Endothelial cell of umbilical vein (primary cell): Measurements from ENCODE around the gene ACAD11. TPM values are rescaled to one million over a fixed set of nuclear protein-coding genes. Genes with fewer than 3 reads are reported as not detected.
A peak's percentile ranks its signal among the peaks of the same experiment; 100 is the strongest.
"Not testable (repeated sequence)": the region's sequence is repeated elsewhere in the genome, so short reads cannot be mapped to it uniquely, and the experiment has no call there.

Experiments used
- BruUV-seq: library from RNA; stranded (reverse); fragments of 400-500 nt; replicated peaks from 2 replicates; lab custom pipeline; 2021; lab: Mats Ljungman, UMichigan
- CTCF ChIA-PET: fragments of 300-600, 350-600 bp; sonication (Branson Sonifier 250); formaldehyde crosslinking; loops from one replicate; lab custom pipeline; 2021; ENCODE audit warnings: antibody characterized with exemption, inconsistent platforms; lab: Charles Lee
- POLR2A ChIA-PET: fragments of 300-600, 350-600 bp; sonication (Branson Sonifier 250); formaldehyde crosslinking; loops from one replicate; lab custom pipeline; 2021; ENCODE audit warnings: antibody characterized with exemption, inconsistent platforms; lab: Charles Lee
- DNase-seq: peaks from one replicate; pipeline ENCODE4 v3.0.0-alpha.2; 2011; ENCODE audit warnings: low read depth, low spot score
- FAIRE-seq: peaks from 2 replicates; lab custom pipeline; 2011; peaks lifted over from hg19 to GRCh38; lab: Jason Lieb, UNC
- H2AFZ ChIP-seq: 2 replicates; pipeline ENCODE4 v1.6.0; 2012; ENCODE audit warnings: low read depth, low read length, control low read depth, inconsistent platforms
- H3K27ac ChIP-seq: 2 replicates; pipeline ENCODE4 v1.5.1; 2011; ENCODE audit warnings: low read depth, mild to moderate bottlenecking, control low read depth, low read length, moderate library complexity; ENCODE audit not compliant: insufficient read depth
- H3K27me3 ChIP-seq, 2 experiments: 2 replicates each; pipeline versions ENCODE4 v1.6.0 to v1.6.1; 2011; ENCODE audit warnings: low read length in 2 of 2, mixed read lengths in 1 of 2; ENCODE audit not compliant: control insufficient read depth in 2 of 2, insufficient read depth in 2 of 2
- H3K36me3 ChIP-seq, 2 experiments: 2 replicates in 1 of 2; 3 replicates in 1 of 2; pipeline ENCODE4 v1.5.1; 2011; ENCODE audit warnings: low read length in 2 of 2, mild to moderate bottlenecking in 1 of 2, moderate library complexity in 1 of 2; ENCODE audit not compliant: control insufficient read depth in 2 of 2, insufficient read depth in 2 of 2; ENCODE audit errors: extremely low read depth in 1 of 2
- H3K4me1 ChIP-seq: 3 replicates; pipeline ENCODE4 v1.5.1; 2011; ENCODE audit warnings: mild to moderate bottlenecking, low read length; ENCODE audit not compliant: control insufficient read depth, insufficient read depth; ENCODE audit errors: extremely low read depth
- H3K4me2 ChIP-seq: 2 replicates; pipeline ENCODE4 v1.6.1; 2011; ENCODE audit warnings: low read length, control low read depth, mixed read lengths; ENCODE audit not compliant: insufficient read depth
- H3K4me3 ChIP-seq, 3 experiments: fragments of 200-600 bp in 1 of 3; sonication (generic), shearing (Covaris generic) in 1 of 3; replicated peaks in 1 of 3; 2 replicates each; pipeline ENCODE4 v1.5.1; 2011 to 2016; ENCODE audit warnings: control low read depth in 3 of 3, low read length in 3 of 3, mild to moderate bottlenecking in 2 of 3, inconsistent platforms in 1 of 3, low read depth in 1 of 3, moderate library complexity in 1 of 3; ENCODE audit not compliant: insufficient read depth in 1 of 3
- H3K79me2 ChIP-seq: 2 replicates; pipeline ENCODE4 v1.6.0; 2012; ENCODE audit warnings: low read length, inconsistent platforms; ENCODE audit not compliant: control insufficient read depth, insufficient read depth
- H3K9ac ChIP-seq: replicated peaks from 2 replicates; pipeline ENCODE3; 2011; ENCODE audit warnings: low read length, control low read depth; ENCODE audit not compliant: insufficient read depth; ENCODE audit errors: extremely low read depth
- H3K9me1 ChIP-seq: replicated peaks from 3 replicates; pipeline ENCODE4 v1.6.0; 2011; ENCODE audit warnings: mild to moderate bottlenecking, low read length; ENCODE audit not compliant: control insufficient read depth, insufficient read depth; ENCODE audit errors: extremely low read depth
- H3K9me3 ChIP-seq: replicated peaks from 2 replicates; pipeline ENCODE4 v1.5.1; 2012; ENCODE audit warnings: low read length, inconsistent platforms; ENCODE audit not compliant: control insufficient read depth, insufficient read depth
- H4K20me1 ChIP-seq: replicated peaks from 2 replicates; pipeline ENCODE3; 2011; ENCODE audit warnings: mild to moderate bottlenecking, low read length; ENCODE audit not compliant: control insufficient read depth, insufficient read depth; ENCODE audit errors: extremely low read depth
- GATA2 ChIP-seq: IDR thresholded peaks from 2 replicates; pipeline ENCODE4 v1.7.0; 2011; ENCODE audit warnings: low read depth, mild to moderate bottlenecking, moderate library complexity, mixed read lengths, low read length; ENCODE audit not compliant: insufficient read length, insufficient read depth
- dilution Hi-C: fragments of 300-500 bp; cut with MboI; formaldehyde crosslinking; loops from one replicate; pipeline ENCODE4 v1.15.0; 2019; ENCODE audit warnings: low sequenced_read_pairs; ENCODE audit not compliant: extremely low pct_ligation_motif_present
- intact Hi-C: fragments of 100-400 bp; cut with micrococcal nuclease; formaldehyde crosslinking; loops from one replicate; pipeline ENCODE4 v1.10.0; 2022
- polyA plus RNA-seq, 4 experiments: library from polyadenylated mRNA; depleted of rRNA in 3 of 4; stranded (reverse) in 3 of 4; unstranded in 1 of 4; fragments of >200 nt; gene quantifications; 2 replicates each; pipeline versions ENCODE4 v1.2.1 to v1.2.3, GENCODE V29; 2011 to 2012; ENCODE audit warnings: missing spikeins in 1 of 4
- total RNA-seq: library from RNA; stranded (reverse); gene quantifications from 2 replicates; pipeline ENCODE4 v1.2.3, GENCODE V29; 2021
- TF ChIP-seq, protein P1 (sequence below), 2 donors: IDR thresholded peaks; 1 replicate in 1 of 2; 2 replicates in 1 of 2; pipeline ENCODE4 v1.5.1; 2011; ENCODE audit warnings: low read length in 2 of 2, mild to moderate bottlenecking in 2 of 2, moderate library complexity in 2 of 2, control low read depth in 1 of 2, inconsistent platforms in 1 of 2, low read depth in 1 of 2; ENCODE audit not compliant: insufficient read depth in 1 of 2; ENCODE audit errors: extremely low read depth in 1 of 2

ACAD11 gene
- total and polyA plus RNA-seq, 2 donors (not counting 3 experiments of a cell fraction or from before 2014, with no cell fraction given), result 9.6 to 17.9 TPM

DNA sequence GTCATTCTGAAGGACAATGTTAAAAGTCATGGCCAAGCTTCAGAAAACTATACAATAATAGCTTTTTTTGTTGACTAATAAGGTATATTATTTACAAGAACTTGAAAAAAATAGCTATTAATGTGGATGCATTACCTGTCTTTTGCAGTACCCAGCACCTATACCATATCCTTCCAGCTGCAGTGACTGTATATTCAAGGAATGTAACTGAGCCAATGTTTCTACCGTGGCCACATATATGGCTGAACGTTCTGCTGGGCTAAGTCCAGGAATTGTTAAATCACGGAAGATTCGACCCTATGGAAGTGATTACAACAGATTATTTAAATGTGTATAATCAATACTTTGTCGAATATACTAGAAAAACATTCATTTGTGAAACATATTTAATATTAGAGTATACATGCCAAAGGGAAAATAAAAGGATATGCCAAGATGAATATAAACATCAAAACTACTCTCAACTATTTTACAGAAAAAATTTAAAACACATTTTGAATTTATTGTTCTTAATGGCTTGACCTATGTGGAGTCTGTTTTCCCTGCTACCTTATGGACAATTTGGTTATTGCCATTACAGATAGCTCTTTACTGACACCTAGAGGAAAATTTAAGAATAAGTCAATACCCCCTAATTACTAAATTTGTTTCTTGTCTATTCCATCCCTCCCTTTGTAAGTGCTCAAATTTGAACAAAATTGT lies 17.6 kb downstream of the ACAD11 start:
- no peaks in the 10 kb centered on the region for H3K36me3 ChIP-seq
- no peaks in the 10 kb centered on the region for H3K9me1 ChIP-seq
- DNase-seq (peak; percentile 72), FAIRE-seq (peak; percentile 73)
- H3K27ac ChIP-seq, result no peak overlapping the region
- intact Hi-C loops, result loop anchor here (1.0 to 2.0 kb wide), 3 partner anchors 47 to 289 kb away; no protein-coding TSS in a partner anchor
- POLR2A ChIA-PET, result no interaction called here
- no peak overlapping the region for H3K4me3 ChIP-seq
- H3K27me3 ChIP-seq, result no peaks in the 10 kb centered on the region
- H4K20me1 ChIP-seq, result no peaks in the 10 kb centered on the region
- no peak overlapping the region for H3K9ac ChIP-seq
- no peaks in the 10 kb centered on the region for H3K79me2 ChIP-seq
- CTCF ChIA-PET, result interaction anchor here (0.6 to 6.8 kb wide), 31 partner anchors 11 to 288 kb away, joined by 3 to 423 read pairs (median 8); partner anchors contain the start of genes ACAD11, ACKR4 and UBA5
- TF ChIP-seq GATA2, result no peak
- TF ChIP-seq, protein P1, sequence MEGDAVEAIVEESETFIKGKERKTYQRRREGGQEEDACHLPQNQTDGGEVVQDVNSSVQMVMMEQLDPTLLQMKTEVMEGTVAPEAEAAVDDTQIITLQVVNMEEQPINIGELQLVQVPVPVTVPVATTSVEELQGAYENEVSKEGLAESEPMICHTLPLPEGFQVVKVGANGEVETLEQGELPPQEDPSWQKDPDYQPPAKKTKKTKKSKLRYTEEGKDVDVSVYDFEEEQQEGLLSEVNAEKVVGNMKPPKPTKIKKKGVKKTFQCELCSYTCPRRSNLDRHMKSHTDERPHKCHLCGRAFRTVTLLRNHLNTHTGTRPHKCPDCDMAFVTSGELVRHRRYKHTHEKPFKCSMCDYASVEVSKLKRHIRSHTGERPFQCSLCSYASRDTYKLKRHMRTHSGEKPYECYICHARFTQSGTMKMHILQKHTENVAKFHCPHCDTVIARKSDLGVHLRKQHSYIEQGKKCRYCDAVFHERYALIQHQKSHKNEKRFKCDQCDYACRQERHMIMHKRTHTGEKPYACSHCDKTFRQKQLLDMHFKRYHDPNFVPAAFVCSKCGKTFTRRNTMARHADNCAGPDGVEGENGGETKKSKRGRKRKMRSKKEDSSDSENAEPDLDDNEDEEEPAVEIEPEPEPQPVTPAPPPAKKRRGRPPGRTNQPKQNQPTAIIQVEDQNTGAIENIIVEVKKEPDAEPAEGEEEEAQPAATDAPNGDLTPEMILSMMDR (IDR thresholded peaks at IDR 0.05; ENCODE audit: extremely low read depth in 1 of 2, insufficient read depth in 1 of 2, low read depth in 1 of 2, low read length in 2 of 2), result peak; percentile 37 to 45
- no TSS peak for BruUV-seq
- H3K9me3 ChIP-seq, result no peaks in the 10 kb centered on the region
- no peak overlapping the region for H3K4me2 ChIP-seq
- dilution Hi-C loops, result loop anchor here (25.0 kb wide), 1 partner anchor 105 kb away; no protein-coding TSS in a partner anchor
- H2AFZ ChIP-seq, result no peak overlapping the region
- peaks cover 29% of the 10 kb centered on the region for H3K4me1 ChIP-seq

DNA sequence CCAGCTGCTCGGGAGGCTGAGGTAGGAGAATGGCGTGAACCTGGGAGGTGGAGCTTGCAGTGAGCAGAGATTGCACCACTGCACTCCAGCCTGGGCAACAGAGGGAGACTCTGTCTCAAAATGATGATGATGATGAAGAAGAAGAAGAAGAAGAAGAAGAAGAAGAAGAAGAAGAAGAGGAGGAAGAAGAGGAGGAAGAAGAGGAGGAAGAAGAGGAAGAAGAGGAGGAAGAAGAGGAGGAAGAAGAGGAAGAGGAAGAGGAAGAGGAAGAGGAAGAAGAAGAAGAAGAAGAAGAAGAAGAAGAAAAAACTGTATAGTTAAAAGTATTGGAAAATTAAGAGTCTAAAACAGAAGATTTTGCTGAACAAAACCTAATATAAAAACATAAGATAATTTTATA lies 18.2 kb downstream of the ACAD11 start:
- H4K20me1 ChIP-seq, BruUV-seq, H3K27me3 ChIP-seq, POLR2A ChIA-PET, H3K4me3 ChIP-seq, H3K79me2 ChIP-seq, H3K9me1 ChIP-seq, DNase-seq, H3K9me3 ChIP-seq, FAIRE-seq, H3K36me3 ChIP-seq, H3K9ac ChIP-seq, H3K4me2 ChIP-seq, H3K27ac ChIP-seq, H2AFZ ChIP-seq, intact Hi-C loops: not testable (repeated sequence)
- dilution Hi-C loops, result loop anchor here (25.0 kb wide), 1 partner anchor 104 kb away; no protein-coding TSS in a partner anchor
- CTCF ChIA-PET, result interaction anchor here (1.0 to 6.8 kb wide), 15 partner anchors 11 to 152 kb away, joined by 3 to 423 read pairs (median 13); partner anchors contain the start of genes ACAD11, ACKR4 and UBA5
- peaks cover 30% of the 10 kb centered on the region for H3K4me1 ChIP-seq
